HepG2 (cell line): ENCODE data around the gene MXRA7. TPM values are rescaled to one million over a fixed set of nuclear protein-coding genes. Genes with fewer than 3 reads are reported as not detected.

Experiments
- ADNP ChIP-seq: sonication (generic); formaldehyde crosslinking; IDR thresholded peaks from 2 replicates; pipeline ENCODE4 v1.4.0; 2020; ENCODE audit warnings: missing genetic modification reagents
- CCDC6 ChIP-seq: sonication (generic); formaldehyde crosslinking; IDR thresholded peaks from 2 replicates; pipeline ENCODE4 v1.8.1; 2022; ENCODE audit warnings: mild to moderate bottlenecking, missing genetic modification reagents, moderate library complexity
- CHD2 ChIP-seq: IDR thresholded peaks from 2 replicates; pipeline ENCODE4 v1.6.1; 2011; ENCODE audit warnings: low read depth, low read length, improper control_type of control experiment
- EEA1 ChIP-seq: sonication (generic); formaldehyde crosslinking; IDR thresholded peaks from 2 replicates; pipeline ENCODE4 v1.5.1; 2020; ENCODE audit warnings: mild to moderate bottlenecking, missing genetic modification reagents, borderline replicate concordance
- FOXA3 ChIP-seq: IDR thresholded peaks from 2 replicates; pipeline ENCODE4 v1.6.1; 2016; ENCODE audit warnings: missing genetic modification reagents, missing compliant biosample characterization
- HES4 ChIP-seq: sonication (generic); formaldehyde crosslinking; IDR thresholded peaks from 2 replicates; pipeline ENCODE4 v1.9.0; 2021; ENCODE audit warnings: mild to moderate bottlenecking, missing genetic modification reagents, borderline replicate concordance
- HNRNPK ChIP-seq: fragments of 200-400 bp; formaldehyde crosslinking; IDR thresholded peaks from 2 replicates; pipeline ENCODE4 v1.6.1; 2018; ENCODE audit warnings: low read length, low read depth, moderate library complexity, mild to moderate bottlenecking; ENCODE audit not compliant: poor library complexity, severe bottlenecking
- IKZF4 ChIP-seq: sonication (generic); formaldehyde crosslinking; IDR thresholded peaks from 2 replicates; pipeline ENCODE4 v1.5.1; 2020; ENCODE audit warnings: borderline replicate concordance, mild to moderate bottlenecking, low read depth, missing genetic modification reagents; ENCODE audit errors: not compliant biosample characterization
- SALL2 ChIP-seq: sonication (generic); formaldehyde crosslinking; IDR thresholded peaks from 2 replicates; pipeline ENCODE4 v1.8.1; 2023; ENCODE audit warnings: mild to moderate bottlenecking, missing genetic modification reagents, inconsistent platforms
- THYN1 ChIP-seq: sonication (generic); formaldehyde crosslinking; IDR thresholded peaks from 2 replicates; pipeline ENCODE4 v1.8.1; 2023; ENCODE audit warnings: low read depth, mild to moderate bottlenecking, moderate library complexity, missing genetic modification reagents, borderline replicate concordance
- ZBTB3 ChIP-seq: sonication (generic); formaldehyde crosslinking; IDR thresholded peaks from 2 replicates; pipeline ENCODE4 v1.4.0; 2020; ENCODE audit warnings: low read depth, mild to moderate bottlenecking, moderate library complexity, missing genetic modification reagents, borderline replicate concordance
- ZC3H13 ChIP-seq: sonication (generic); formaldehyde crosslinking; IDR thresholded peaks from 2 replicates; pipeline ENCODE4 v1.8.1; 2023; ENCODE audit warnings: mild to moderate bottlenecking, missing genetic modification reagents, moderate library complexity
- ZNF230 ChIP-seq: sonication (generic); formaldehyde crosslinking; IDR thresholded peaks from 2 replicates; pipeline ENCODE4 v1.4.0; 2020; ENCODE audit warnings: mild to moderate bottlenecking, missing genetic modification reagents
- ZNF282 ChIP-seq: fragments of 450-650 bp; IDR thresholded peaks from 2 replicates; pipeline ENCODE4 v1.6.1; 2018; ENCODE audit not compliant: partially characterized antibody
- ZNF720 ChIP-seq: sonication (generic); formaldehyde crosslinking; IDR thresholded peaks from 2 replicates; pipeline ENCODE4 v1.4.0; 2020; ENCODE audit warnings: missing genetic modification reagents
- ZNF780A ChIP-seq: sonication (generic); formaldehyde crosslinking; IDR thresholded peaks from 2 replicates; pipeline ENCODE4 v1.8.0; 2022; ENCODE audit warnings: mild to moderate bottlenecking, missing genetic modification reagents, moderate library complexity
- ZNF792 ChIP-seq: IDR thresholded peaks from 2 replicates; pipeline ENCODE4 v1.6.1; 2016
- polyA plus RNA-seq, 8 experiments: library from polyadenylated mRNA; depleted of rRNA in 3 of 8; stranded (reverse) in 7 of 8; unstranded in 1 of 8; fragments of >200 nt; fragmentation: Illumina TruSeq in 4 of 8; extraction: Trizol in 4 of 8; gene quantifications; 2 replicates each; pipeline versions ENCODE4 v1.2.1 to v1.2.3, GENCODE V29; 2011 to 2016; ENCODE audit warnings: low read depth in 4 of 8, missing spikeins in 1 of 8, mixed read lengths in 1 of 8; ENCODE audit not compliant: insufficient read depth in 1 of 8
- total RNA-seq, 5 experiments: library from RNA; depleted of rRNA; stranded (reverse); fragments of >200 nt; fragmentation: Illumina TruSeq; extraction: Trizol; gene quantifications; 2 replicates each; pipeline ENCODE4 v1.2.3, GENCODE V29; 2016; ENCODE audit warnings: low read depth in 1 of 5
- TF ChIP-seq, protein P1 (sequence below): sonication (generic); formaldehyde crosslinking; IDR thresholded peaks from 2 replicates; pipeline ENCODE4 v1.8.0; 2023; ENCODE audit warnings: mild to moderate bottlenecking, missing genetic modification reagents
- TF ChIP-seq, protein P2 (sequence below): sonication (generic); formaldehyde crosslinking; IDR thresholded peaks from 2 replicates; pipeline ENCODE4 v1.8.1; 2023; ENCODE audit warnings: missing genetic modification reagents, inconsistent platforms, borderline replicate concordance
- TF ChIP-seq, protein P3 (sequence below): sonication (generic); formaldehyde crosslinking; IDR thresholded peaks from 2 replicates; pipeline ENCODE4 v1.9.0; 2021; ENCODE audit warnings: missing genetic modification reagents, mild to moderate bottlenecking, borderline replicate concordance
- TF ChIP-seq, protein P4 (sequence below): sonication (generic); formaldehyde crosslinking; IDR thresholded peaks from 2 replicates; pipeline ENCODE4 v1.8.1; 2023; ENCODE audit warnings: mild to moderate bottlenecking, moderate library complexity, missing genetic modification reagents
- TF ChIP-seq, protein P5 (sequence below): IDR thresholded peaks from 2 replicates; pipeline ENCODE4 v1.6.1; 2016; ENCODE audit warnings: missing compliant biosample characterization, missing genetic modification reagents, borderline replicate concordance

Gene MXRA7
- total and polyA plus RNA-seq, 2 of the 13 experiments (the other 11 are each of a cell fraction or from before 2014, with no cell fraction given) = 44.8 to 112 TPM

DNA sequence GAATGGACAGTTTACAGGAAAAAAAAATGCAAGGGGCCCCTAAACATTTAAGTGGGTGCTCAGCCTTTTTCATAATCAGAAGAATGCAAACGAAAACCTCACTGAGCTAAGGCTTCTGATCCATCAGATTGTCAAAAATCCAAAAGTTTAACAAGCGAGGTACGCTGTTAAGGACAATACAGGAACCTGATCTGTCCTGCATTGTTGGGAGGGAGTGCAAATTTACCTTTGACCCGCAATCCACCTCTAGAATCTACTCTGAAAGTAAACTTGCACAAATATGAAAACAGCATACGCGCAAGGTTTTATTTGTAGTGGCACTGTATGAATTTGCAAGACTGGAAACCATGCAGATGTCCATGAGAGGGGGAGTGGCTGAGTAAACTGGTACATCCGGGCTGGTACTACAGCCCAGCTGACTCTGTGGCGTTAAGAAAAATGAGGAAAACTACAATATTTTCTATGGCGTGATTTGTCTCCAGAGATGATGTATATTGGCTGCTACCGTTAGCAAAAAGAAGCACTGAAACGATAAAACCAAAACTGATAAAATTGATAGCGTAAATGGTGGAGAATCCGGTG is 38.4 kb downstream of the MXRA7 start (continued):
- TF ChIP-seq, protein P1, sequence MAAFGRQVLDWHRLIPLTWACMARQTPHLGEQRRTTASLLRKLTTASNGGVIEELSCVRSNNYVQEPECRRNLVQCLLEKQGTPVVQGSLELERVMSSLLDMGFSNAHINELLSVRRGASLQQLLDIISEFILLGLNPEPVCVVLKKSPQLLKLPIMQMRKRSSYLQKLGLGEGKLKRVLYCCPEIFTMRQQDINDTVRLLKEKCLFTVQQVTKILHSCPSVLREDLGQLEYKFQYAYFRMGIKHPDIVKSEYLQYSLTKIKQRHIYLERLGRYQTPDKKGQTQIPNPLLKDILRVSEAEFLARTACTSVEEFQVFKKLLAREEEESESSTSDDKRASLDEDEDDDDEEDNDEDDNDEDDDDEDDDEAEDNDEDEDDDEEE (CRISPR knock-in tag) = no peak
- TF ChIP-seq, protein P2, sequence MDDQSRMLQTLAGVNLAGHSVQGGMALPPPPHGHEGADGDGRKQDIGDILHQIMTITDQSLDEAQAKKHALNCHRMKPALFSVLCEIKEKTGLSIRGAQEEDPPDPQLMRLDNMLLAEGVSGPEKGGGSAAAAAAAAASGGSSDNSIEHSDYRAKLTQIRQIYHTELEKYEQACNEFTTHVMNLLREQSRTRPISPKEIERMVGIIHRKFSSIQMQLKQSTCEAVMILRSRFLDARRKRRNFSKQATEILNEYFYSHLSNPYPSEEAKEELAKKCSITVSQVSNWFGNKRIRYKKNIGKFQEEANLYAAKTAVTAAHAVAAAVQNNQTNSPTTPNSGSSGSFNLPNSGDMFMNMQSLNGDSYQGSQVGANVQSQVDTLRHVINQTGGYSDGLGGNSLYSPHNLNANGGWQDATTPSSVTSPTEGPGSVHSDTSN (CRISPR knock-in tag) = no peak
- TF ChIP-seq ZNF792 (CRISPR knock-in tag) (no peak), CHD2 (no peak), ZNF720 (no peak), HES4 (CRISPR knock-in tag) (no peak), THYN1 (CRISPR knock-in tag) (peak; percentile 60; the same call in 1 of the 2 replicates), SALL2 (CRISPR knock-in tag) (0 out of 2 replicates have a peak, but pooled peaks have one; percentile 16), IKZF4 (CRISPR knock-in tag) (no peak), ZNF230 (CRISPR knock-in tag) (no peak), EEA1 (CRISPR knock-in tag) (no peak), CCDC6 (CRISPR knock-in tag) (no peak), HNRNPK (no peak), ZNF780A (CRISPR knock-in tag) (no peak), ZBTB3 (CRISPR knock-in tag) (no peak), FOXA3 (peak; percentile 74), ZC3H13 (no peak), ADNP (CRISPR knock-in tag) (no peak), ZNF282 (no peak)
- TF ChIP-seq, protein P3, sequence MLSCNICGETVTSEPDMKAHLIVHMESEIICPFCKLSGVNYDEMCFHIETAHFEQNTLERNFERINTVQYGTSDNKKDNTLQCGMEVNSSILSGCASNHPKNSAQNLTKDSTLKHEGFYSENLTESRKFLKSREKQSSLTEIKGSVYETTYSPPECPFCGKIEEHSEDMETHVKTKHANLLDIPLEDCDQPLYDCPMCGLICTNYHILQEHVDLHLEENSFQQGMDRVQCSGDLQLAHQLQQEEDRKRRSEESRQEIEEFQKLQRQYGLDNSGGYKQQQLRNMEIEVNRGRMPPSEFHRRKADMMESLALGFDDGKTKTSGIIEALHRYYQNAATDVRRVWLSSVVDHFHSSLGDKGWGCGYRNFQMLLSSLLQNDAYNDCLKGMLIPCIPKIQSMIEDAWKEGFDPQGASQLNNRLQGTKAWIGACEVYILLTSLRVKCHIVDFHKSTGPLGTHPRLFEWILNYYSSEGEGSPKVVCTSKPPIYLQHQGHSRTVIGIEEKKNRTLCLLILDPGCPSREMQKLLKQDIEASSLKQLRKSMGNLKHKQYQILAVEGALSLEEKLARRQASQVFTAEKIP (CRISPR knock-in tag) = no peak
- TF ChIP-seq, protein P4, sequence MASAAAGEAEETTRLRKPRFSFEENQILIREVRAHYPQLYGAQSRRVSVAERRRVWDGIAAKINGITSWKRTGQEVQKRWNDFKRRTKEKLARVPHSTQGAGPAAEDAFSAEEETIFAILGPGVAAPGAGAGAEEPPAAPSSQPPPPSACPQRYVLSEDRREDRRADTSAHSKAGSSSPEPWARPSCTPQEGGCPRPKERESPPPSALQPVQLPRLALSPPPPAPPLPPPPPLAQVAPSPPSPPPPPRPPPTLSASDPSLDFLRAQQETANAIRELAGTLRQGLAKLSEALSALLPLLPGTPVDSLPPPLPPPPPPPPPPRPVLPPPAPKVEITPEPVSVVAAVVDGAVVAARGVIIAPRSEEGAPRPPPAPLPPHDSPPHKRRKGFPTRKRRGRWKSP (CRISPR knock-in tag) = no peak; the same call in 1 of the 2 replicates
- TF ChIP-seq, protein P5, sequence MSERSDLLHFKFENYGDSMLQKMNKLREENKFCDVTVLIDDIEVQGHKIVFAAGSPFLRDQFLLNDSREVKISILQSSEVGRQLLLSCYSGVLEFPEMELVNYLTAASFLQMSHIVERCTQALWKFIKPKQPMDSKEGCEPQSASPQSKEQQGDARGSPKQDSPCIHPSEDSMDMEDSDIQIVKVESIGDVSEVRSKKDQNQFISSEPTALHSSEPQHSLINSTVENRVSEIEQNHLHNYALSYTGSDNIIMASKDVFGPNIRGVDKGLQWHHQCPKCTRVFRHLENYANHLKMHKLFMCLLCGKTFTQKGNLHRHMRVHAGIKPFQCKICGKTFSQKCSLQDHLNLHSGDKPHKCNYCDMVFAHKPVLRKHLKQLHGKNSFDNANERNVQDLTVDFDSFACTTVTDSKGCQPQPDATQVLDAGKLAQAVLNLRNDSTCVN (CRISPR knock-in tag) = peak; percentile 78
